DND-41 (cell line): ENCODE results near the gene TRIP11.

Experiments
- ATAC-seq: fragments of 200-7000 bp; cut with Tn5 transposase; 3 replicates; pipeline ENCODE4 v1.9.1; 2021; ENCODE audit warnings: low read depth; ENCODE audit not compliant: insufficient read depth
- DNase-seq: peaks from one replicate; pipeline ENCODE4 v3.0.0-alpha.2; 2020
- H2AFZ ChIP-seq: 2 replicates; pipeline ENCODE4 v1.6.0; 2012; ENCODE audit warnings: low read depth, low read length
- H3K27ac ChIP-seq: 2 replicates; pipeline ENCODE4 v1.5.1; 2012; ENCODE audit warnings: low read length, inconsistent platforms
- H3K27me3 ChIP-seq: fragments of 200-600 bp; sonication (generic); 2 replicates; pipeline ENCODE4 v1.6.0; 2012; ENCODE audit warnings: low read length, mild to moderate bottlenecking, inconsistent platforms; ENCODE audit not compliant: insufficient read depth, poor library complexity
- H3K36me3 ChIP-seq: 2 replicates; pipeline ENCODE4 v1.5.1; 2012; ENCODE audit warnings: low read length, inconsistent platforms; ENCODE audit not compliant: insufficient read depth
- H3K4me1 ChIP-seq: 2 replicates; pipeline ENCODE4 v1.5.1; 2012; ENCODE audit warnings: mild to moderate bottlenecking, low read length; ENCODE audit not compliant: insufficient read depth
- H3K4me2 ChIP-seq: 2 replicates; pipeline ENCODE4 v1.6.0; 2012; ENCODE audit warnings: mild to moderate bottlenecking, moderate library complexity, low read length, inconsistent platforms; ENCODE audit not compliant: insufficient read depth
- H3K4me3 ChIP-seq, 2 experiments: fragments of 200-600 bp in 1 of 2; shearing (Covaris generic) in 1 of 2; 2 replicates each; pipeline ENCODE4 v1.5.1; 2012 to 2016; ENCODE audit warnings: inconsistent platforms in 2 of 2, low read length in 2 of 2, mild to moderate bottlenecking in 2 of 2, low read depth in 1 of 2, moderate library complexity in 1 of 2
- H3K79me2 ChIP-seq: 2 replicates; pipeline ENCODE4 v1.6.0; 2012; ENCODE audit warnings: low read length, inconsistent platforms; ENCODE audit not compliant: insufficient read depth
- H3K9ac ChIP-seq: 2 replicates; pipeline ENCODE4 v1.6.0; 2012; ENCODE audit warnings: low read depth, mild to moderate bottlenecking, inconsistent platforms, low read length, moderate library complexity
- H3K9me3 ChIP-seq: 2 replicates; pipeline ENCODE4 v1.5.1; 2012; ENCODE audit warnings: low read length, moderate library complexity, mild to moderate bottlenecking, inconsistent platforms; ENCODE audit not compliant: insufficient read depth, severe bottlenecking
- H4K20me1 ChIP-seq: 2 replicates; pipeline ENCODE4 v1.6.0; 2012; ENCODE audit warnings: low read length; ENCODE audit not compliant: insufficient read depth
- CTCF ChIP-seq: IDR thresholded peaks from 2 replicates; pipeline ENCODE4 v1.5.1; 2012; ENCODE audit warnings: borderline replicate concordance, low read length, moderate library complexity, mild to moderate bottlenecking; ENCODE audit not compliant: poor library complexity, severe bottlenecking; ENCODE audit errors: extremely low read depth
- EZH2 ChIP-seq: IDR thresholded peaks from 3 replicates; pipeline ENCODE4 v1.6.1; 2012; ENCODE audit warnings: borderline replicate concordance, low read depth, mild to moderate bottlenecking, moderate library complexity, low read length, inconsistent platforms; ENCODE audit not compliant: severe bottlenecking

The TRIP11 gene

GRCh38 chr14:92041203-92041602, 1.3 kb upstream of the TRIP11 start:
- Histone ChIP-seq H4K20me1 (peaks cover 15% of the 10 kb centered on the region; the same call in 1 of the 2 replicates), H2AFZ (peak overlapping the region; percentile 98), H3K9me3 (peaks cover 3% of the 10 kb centered on the region), H3K79me2 (peaks cover 52% of the 10 kb centered on the region), H3K36me3 (peaks cover 10% of the 10 kb centered on the region), H3K27me3 (no peaks in the 10 kb centered on the region), H3K4me3 (peak overlapping the region; percentile 57 to 93; a peak in 3 of 4 replicates), H3K4me1 (peaks cover 36% of the 10 kb centered on the region), H3K27ac (peak overlapping the region; percentile 92), H3K9ac (peak overlapping the region; percentile 90), H3K4me2 (peak overlapping the region; percentile 82)
- ATAC-seq (no peak), DNase-seq (no peak)
- TF ChIP-seq CTCF (no peak), EZH2 (no peak)

- H3K4me2 ChIP-seq: peak overlapping the region; percentile 82
- H3K4me1 ChIP-seq: peaks cover 39% of the 10 kb centered on the region
- TF ChIP-seq CTCF: no peak
- TF ChIP-seq EZH2: no peak
- peaks cover 59% of the 10 kb centered on the region for H3K79me2 ChIP-seq
- peaks cover 18% of the 10 kb centered on the region; the same call in 1 of the 2 replicates for H4K20me1 ChIP-seq
- H3K27ac ChIP-seq: peak overlapping the region; percentile 92
- H3K27me3 ChIP-seq: no peaks in the 10 kb centered on the region
- H3K9ac ChIP-seq: peak overlapping the region; percentile 90
- peak overlapping the region; percentile 98 for H2AFZ ChIP-seq
- peaks cover 10% of the 10 kb centered on the region for H3K36me3 ChIP-seq
- peak overlapping the region; percentile 57 to 93 for H3K4me3 ChIP-seq
- H3K9me3 ChIP-seq: no peaks in the 10 kb centered on the region
- peak; percentile 24 for DNase-seq
- peak; percentile 12; the same call in 1 of the 3 replicates for ATAC-seq
Measured at GRCh38 chr14:92040431-92041051, 682 bp upstream of the TRIP11 start.

- ATAC-seq (peak; percentile 32), DNase-seq (peak; percentile 52)
- peaks cover 39% of the 10 kb centered on the region for H3K4me1 ChIP-seq
- peak overlapping the region; percentile 90 for H3K9ac ChIP-seq
- H2AFZ ChIP-seq: peak overlapping the region; percentile 98
- peak overlapping the region; percentile 82 for H3K4me2 ChIP-seq
- peak overlapping the region; percentile 92 for H3K27ac ChIP-seq
- H3K4me3 ChIP-seq: peak overlapping the region; percentile 57 to 93
- TF ChIP-seq CTCF: no peak
- no peak for TF ChIP-seq EZH2
- H3K27me3 ChIP-seq: no peaks in the 10 kb centered on the region
- peaks cover 13% of the 10 kb centered on the region for H3K36me3 ChIP-seq
- peaks cover 24% of the 10 kb centered on the region; the same call in 1 of the 2 replicates for H4K20me1 ChIP-seq
- H3K9me3 ChIP-seq: no peaks in the 10 kb centered on the region
- H3K79me2 ChIP-seq: peaks cover 68% of the 10 kb centered on the region
Measured at GRCh38 chr14:92039063-92039718, 668 bp downstream of the TRIP11 start.
